Lower leg skin (tissue), 4 donors: ENCODE measurements around the gene KLK7. TPM values are rescaled to one million over a fixed set of nuclear protein-coding genes. Genes with fewer than 3 reads are reported as not detected.

Experiments
- DNase-seq, 2 donors: peaks; one replicate each; pipeline ENCODE4 v3.0.0-alpha.2; 2019; ENCODE audit warnings: low spot score in 2 of 2
- H3K4me3 ChIP-seq: fragments of 200-600 bp; sonication (generic); 2 replicates; pipeline ENCODE4 v1.5.1; 2017; ENCODE audit warnings: mild to moderate bottlenecking, low read depth; ENCODE audit not compliant: poor library complexity, severe bottlenecking
- CTCF ChIP-seq, 3 donors: fragments of 450-650 bp; IDR thresholded peaks; one replicate each; pipeline ENCODE4 v1.5.1; 2016; ENCODE audit warnings: antibody characterized with exemption in 3 of 3, mild to moderate bottlenecking in 3 of 3, moderate library complexity in 2 of 3
- POLR2A ChIP-seq, 2 donors: fragments of 450-650 bp; IDR thresholded peaks; one replicate each; pipeline ENCODE4 v1.6.1; 2016 to 2017; ENCODE audit warnings: antibody characterized with exemption in 2 of 2, mild to moderate bottlenecking in 1 of 2, moderate library complexity in 1 of 2
- WGBS, 2 donors: methylation state at CpG; one replicate each; pipeline ENCODE4 v1.1.5; 2018; 5-methylcytosine and 5-hydroxymethylcytosine counted together
- intact Hi-C: fragments of 100-400 bp; cut with DNase I; formaldehyde crosslinking; loops from one replicate; pipeline ENCODE4 v1.15.0; 2023; ENCODE audit warnings: low total_unique reads
- total RNA-seq, 4 donors: library from RNA; depleted of rRNA; stranded (reverse); fragments of >200 nt; gene quantifications; one replicate each; pipeline ENCODE4 v1.1.0, GENCODE V29; 2016

Gene KLK7
- 100 to 1,000 TPM; 206 to 251 (median 224) TPM for total RNA-seq

GRCh38 chr19:50983625-50984292 is at the start of gene KLK7:
Gene KLK7 (minus strand): TSS chr19:50983917. CDS start chr19:50982399, 1,518 bp downstream.
- 10 to 16% methylated on average over 26 to 28 of the region's 28 CpGs for WGBS, 2 donors
- intact Hi-C loops, result no loop called here
- H3K4me3 ChIP-seq, result no peak within 1 kb of the TSS
- no peak for DNase-seq
- TF ChIP-seq POLR2A (IDR thresholded peaks at IDR 0.05) (no peak), CTCF (IDR thresholded peaks at IDR 0.05) (no peak)

GRCh38 chr19:51031880-51032225 is 48.1 kb upstream of the KLK7 start:
- no peak for DNase-seq
- TF ChIP-seq POLR2A (IDR thresholded peaks at IDR 0.05), result no peak
- TF ChIP-seq CTCF (IDR thresholded peaks at IDR 0.05), result no peak
- WGBS, 2 donors, result 90 to 92% methylated on average over 11 to 28 of the region's 28 CpGs
- intact Hi-C loops, result no loop called here
- H3K4me3 ChIP-seq, result no peak overlapping the region

GRCh38 chr19:51031220-51031879 is 47.6 kb upstream of the KLK7 start:
- WGBS, 2 donors, result 82 to 89% methylated on average over 7 of the region's 7 CpGs
- H3K4me3 ChIP-seq, result no peak overlapping the region
- intact Hi-C loops, result no loop called here
- no peak for DNase-seq
- TF ChIP-seq POLR2A (IDR thresholded peaks at IDR 0.05) (no peak), CTCF (IDR thresholded peaks at IDR 0.05) (no peak)

GRCh38 chr19:51030631-51031030 is 46.9 kb upstream of the KLK7 start:
- intact Hi-C loops, result no loop called here
- WGBS, 2 donors, result 76 to 83% methylated on average over 13 of the region's 13 CpGs

GRCh38 chr19:51029718-51030117 is 46.0 kb upstream of the KLK7 start:
- no peak for DNase-seq
- intact Hi-C loops, result no loop called here
- H3K4me3 ChIP-seq, result no peak overlapping the region
- no peak for TF ChIP-seq POLR2A (IDR thresholded peaks at IDR 0.05)
- no peak for TF ChIP-seq CTCF (IDR thresholded peaks at IDR 0.05)
- 83 to 93% methylated on average over 2 of the region's 2 CpGs for WGBS, 2 donors

More at GRCh38 chr19:51030631-51031030, 46.9 kb upstream of the KLK7 start:
- no peak for TF ChIP-seq POLR2A (IDR thresholded peaks at IDR 0.05)
- TF ChIP-seq CTCF (IDR thresholded peaks at IDR 0.05), result no peak
- H3K4me3 ChIP-seq, result no peak overlapping the region
- DNase-seq, result no peak
